Measurements from ENCODE around the gene NEUROG2. TPM values are rescaled to one million over a fixed set of nuclear protein-coding genes. Genes with fewer than 3 reads are reported as not detected.

Gene NEUROG2
- total and polyA plus RNA-seq, 9 of the 15 experiments (the other 6 are each of a cell fraction or from before 2014, with no cell fraction given) = 0.07 TPM; not detected in 7

DNA sequence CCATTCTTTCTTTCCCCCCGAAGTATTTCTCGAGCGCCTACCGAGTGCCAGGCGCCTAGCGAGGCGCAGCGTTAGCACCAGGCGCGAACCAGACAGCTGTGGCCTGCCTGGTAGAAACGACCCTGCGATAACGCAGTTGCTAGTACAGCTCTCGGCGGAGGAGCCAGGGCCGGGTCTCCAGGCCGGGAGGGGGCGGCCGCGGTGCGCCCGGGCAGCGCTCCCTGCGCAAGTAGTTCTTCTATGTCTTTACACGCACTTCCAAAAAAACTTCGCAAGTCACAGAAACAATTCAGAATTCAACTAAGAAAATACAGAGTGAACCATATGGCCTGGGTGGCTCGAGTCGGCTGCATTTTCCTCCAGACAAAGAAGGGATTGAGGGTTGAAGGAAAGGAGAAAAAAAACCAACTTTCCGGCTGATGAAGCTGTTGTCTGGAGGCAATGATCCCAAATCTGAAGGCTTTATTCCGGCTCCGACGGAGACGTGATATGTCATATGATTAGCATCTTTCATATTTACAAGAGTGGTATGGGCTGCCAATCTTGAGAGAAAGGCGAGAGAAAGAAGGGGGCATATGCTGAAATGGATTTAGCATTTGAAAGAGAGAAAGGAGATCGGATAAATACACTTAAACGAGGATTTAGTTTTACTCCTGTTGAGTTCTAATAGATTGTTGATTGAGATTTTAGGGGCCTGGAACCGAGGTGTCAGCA lies 7.2 kb upstream of the NEUROG2 start:
- no peaks in the 10 kb centered on the region for H4K20me1 ChIP-seq (replicated peaks; ENCODE audit: control insufficient read depth, insufficient read depth, low read length)
- CTCF ChIA-PET (ENCODE audit: low intra/inter-chr PET ratio) = interaction anchor here (1.4 to 2.5 kb wide), 4 partner anchors 195 to 460 kb away, joined by 3 to 9 read pairs (median 8); no protein-coding TSS in a partner anchor
- no peaks in the 10 kb centered on the region for H3K9me1 ChIP-seq (ENCODE audit: control insufficient read depth, insufficient read depth, low read length)
- WGBS (ENCODE audit: insufficient coverage, low coverage, missing lambda C conversion rate) = 3% methylated on average over 37 of the region's 37 CpGs
- in situ Hi-C loops (cut with MboI) (loop anchor here (10.0 kb wide), 2 partner anchors 242 to 418 kb away; no protein-coding TSS in a partner anchor), intact Hi-C loops (cut with micrococcal nuclease) (loop anchor here (1.0 to 5.0 kb wide), 6 partner anchors 81 to 446 kb away; no protein-coding TSS in a partner anchor)
- H3K27ac ChIP-seq (ENCODE audit: extremely low read depth, low read depth, low read length) = no peak overlapping the region
- H3K9ac ChIP-seq (ENCODE audit: insufficient read depth in 1 of 2, low read depth in 2 of 2, low read length in 2 of 2) = peak overlapping the region in 1 of 2 experiments; percentile 31; a peak in 1 of 4 replicates
- H3K9me3 ChIP-seq (replicated peaks; ENCODE audit: control insufficient read depth, insufficient read depth, low read depth, low read length) = no peaks in the 10 kb centered on the region
- H3K36me3 ChIP-seq (ENCODE audit: control insufficient read depth, insufficient read depth, low read length) = no peaks in the 10 kb centered on the region
- H3K79me2 ChIP-seq (ENCODE audit: control insufficient read depth, insufficient read depth, low read length) = no peaks in the 10 kb centered on the region
- H3K4me2 ChIP-seq (ENCODE audit: insufficient read depth, low read length) = peak overlapping the region; percentile 84
- ATAC-seq (peak; percentile 89), DNase-seq (ENCODE audit: extremely low read depth in 1 of 4, low spot score in 3 of 4) (peak; percentile 45 to 71 (median 60)), FAIRE-seq (peak; percentile 19)
- peaks cover 31 to 34% of the 10 kb centered on the region in 2 experiments for H3K27me3 ChIP-seq (ENCODE audit: control insufficient read depth in 2 of 2, insufficient read depth in 2 of 2, low read length in 2 of 2)
- H3K4me1 ChIP-seq (replicated peaks in 1 of 2; ENCODE audit: control insufficient read depth in 2 of 2, insufficient read depth in 2 of 2, low read length in 2 of 2) = peaks cover 0 to 12% of the 10 kb centered on the region in 2 experiments; a peak in 3 of 5 replicates
- POLR2A ChIA-PET = no interaction called here
- peak overlapping the region; percentile 35 for H3K4me3 ChIP-seq
- H2AFZ ChIP-seq (ENCODE audit: low read depth, low read length) = peak overlapping the region; percentile 89
- BruUV-seq (replicated peaks) = no TSS peak
- TF ChIP-seq PHB2 (IDR thresholded peaks at IDR 0.05; ENCODE audit: low read depth) (no peak), ZBTB7A (IDR thresholded peaks at IDR 0.05; ENCODE audit: borderline replicate concordance, control insufficient read depth, low read depth, low read length) (peak; percentile 69; the same call in 1 of the 2 replicates), KAT8 (IDR thresholded peaks at IDR 0.05; ENCODE audit: low read depth) (no peak), CXXC5 (CRISPR knock-in tag; IDR thresholded peaks at IDR 0.05) (peak; percentile 70), MAZ (CRISPR knock-in tag; conservative IDR thresholded peaks at IDR 0.05 in 1 of 2, IDR thresholded peaks at IDR 0.05 in 1 of 2) (peak; percentile 9 to 71; a peak in 2 of 4 replicates), FOXK1 (CRISPR knock-in tag; IDR thresholded peaks at IDR 0.05; ENCODE audit: borderline replicate concordance) (no peak), RBM17 (IDR thresholded peaks at IDR 0.05; ENCODE audit: borderline replicate concordance, low read depth, low read length) (no peak), L3MBTL2 (IDR thresholded peaks at IDR 0.05) (peak; percentile 29; the same call in 1 of the 2 replicates)
- TF ChIP-seq, protein P1, sequence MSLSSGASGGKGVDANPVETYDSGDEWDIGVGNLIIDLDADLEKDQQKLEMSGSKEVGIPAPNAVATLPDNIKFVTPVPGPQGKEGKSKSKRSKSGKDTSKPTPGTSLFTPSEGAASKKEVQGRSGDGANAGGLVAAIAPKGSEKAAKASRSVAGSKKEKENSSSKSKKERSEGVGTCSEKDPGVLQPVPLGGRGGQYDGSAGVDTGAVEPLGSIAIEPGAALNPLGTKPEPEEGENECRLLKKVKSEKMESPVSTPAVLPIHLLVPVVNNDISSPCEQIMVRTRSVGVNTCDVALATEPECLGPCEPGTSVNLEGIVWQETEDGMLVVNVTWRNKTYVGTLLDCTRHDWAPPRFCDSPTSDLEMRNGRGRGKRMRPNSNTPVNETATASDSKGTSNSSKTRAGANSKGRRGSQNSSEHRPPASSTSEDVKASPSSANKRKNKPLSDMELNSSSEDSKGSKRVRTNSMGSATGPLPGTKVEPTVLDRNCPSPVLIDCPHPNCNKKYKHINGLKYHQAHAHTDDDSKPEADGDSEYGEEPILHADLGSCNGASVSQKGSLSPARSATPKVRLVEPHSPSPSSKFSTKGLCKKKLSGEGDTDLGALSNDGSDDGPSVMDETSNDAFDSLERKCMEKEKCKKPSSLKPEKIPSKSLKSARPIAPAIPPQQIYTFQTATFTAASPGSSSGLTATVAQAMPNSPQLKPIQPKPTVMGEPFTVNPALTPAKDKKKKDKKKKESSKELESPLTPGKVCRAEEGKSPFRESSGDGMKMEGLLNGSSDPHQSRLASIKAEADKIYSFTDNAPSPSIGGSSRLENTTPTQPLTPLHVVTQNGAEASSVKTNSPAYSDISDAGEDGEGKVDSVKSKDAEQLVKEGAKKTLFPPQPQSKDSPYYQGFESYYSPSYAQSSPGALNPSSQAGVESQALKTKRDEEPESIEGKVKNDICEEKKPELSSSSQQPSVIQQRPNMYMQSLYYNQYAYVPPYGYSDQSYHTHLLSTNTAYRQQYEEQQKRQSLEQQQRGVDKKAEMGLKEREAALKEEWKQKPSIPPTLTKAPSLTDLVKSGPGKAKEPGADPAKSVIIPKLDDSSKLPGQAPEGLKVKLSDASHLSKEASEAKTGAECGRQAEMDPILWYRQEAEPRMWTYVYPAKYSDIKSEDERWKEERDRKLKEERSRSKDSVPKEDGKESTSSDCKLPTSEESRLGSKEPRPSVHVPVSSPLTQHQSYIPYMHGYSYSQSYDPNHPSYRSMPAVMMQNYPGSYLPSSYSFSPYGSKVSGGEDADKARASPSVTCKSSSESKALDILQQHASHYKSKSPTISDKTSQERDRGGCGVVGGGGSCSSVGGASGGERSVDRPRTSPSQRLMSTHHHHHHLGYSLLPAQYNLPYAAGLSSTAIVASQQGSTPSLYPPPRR (CRISPR knock-in tag; IDR thresholded peaks at IDR 0.05; ENCODE audit: borderline replicate concordance) = no peak
- TF ChIP-seq, protein P2, sequence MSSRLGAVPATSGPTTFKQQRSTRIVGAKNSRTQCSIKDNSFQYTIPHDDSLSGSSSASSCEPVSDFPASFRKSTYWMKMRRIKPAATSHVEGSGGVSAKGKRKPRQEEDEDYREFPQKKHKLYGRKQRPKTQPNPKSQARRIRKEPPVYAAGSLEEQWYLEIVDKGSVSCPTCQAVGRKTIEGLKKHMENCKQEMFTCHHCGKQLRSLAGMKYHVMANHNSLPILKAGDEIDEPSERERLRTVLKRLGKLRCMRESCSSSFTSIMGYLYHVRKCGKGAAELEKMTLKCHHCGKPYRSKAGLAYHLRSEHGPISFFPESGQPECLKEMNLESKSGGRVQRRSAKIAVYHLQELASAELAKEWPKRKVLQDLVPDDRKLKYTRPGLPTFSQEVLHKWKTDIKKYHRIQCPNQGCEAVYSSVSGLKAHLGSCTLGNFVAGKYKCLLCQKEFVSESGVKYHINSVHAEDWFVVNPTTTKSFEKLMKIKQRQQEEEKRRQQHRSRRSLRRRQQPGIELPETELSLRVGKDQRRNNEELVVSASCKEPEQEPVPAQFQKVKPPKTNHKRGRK (tag; IDR thresholded peaks at IDR 0.05) = no peak
- TF ChIP-seq, protein P3, sequence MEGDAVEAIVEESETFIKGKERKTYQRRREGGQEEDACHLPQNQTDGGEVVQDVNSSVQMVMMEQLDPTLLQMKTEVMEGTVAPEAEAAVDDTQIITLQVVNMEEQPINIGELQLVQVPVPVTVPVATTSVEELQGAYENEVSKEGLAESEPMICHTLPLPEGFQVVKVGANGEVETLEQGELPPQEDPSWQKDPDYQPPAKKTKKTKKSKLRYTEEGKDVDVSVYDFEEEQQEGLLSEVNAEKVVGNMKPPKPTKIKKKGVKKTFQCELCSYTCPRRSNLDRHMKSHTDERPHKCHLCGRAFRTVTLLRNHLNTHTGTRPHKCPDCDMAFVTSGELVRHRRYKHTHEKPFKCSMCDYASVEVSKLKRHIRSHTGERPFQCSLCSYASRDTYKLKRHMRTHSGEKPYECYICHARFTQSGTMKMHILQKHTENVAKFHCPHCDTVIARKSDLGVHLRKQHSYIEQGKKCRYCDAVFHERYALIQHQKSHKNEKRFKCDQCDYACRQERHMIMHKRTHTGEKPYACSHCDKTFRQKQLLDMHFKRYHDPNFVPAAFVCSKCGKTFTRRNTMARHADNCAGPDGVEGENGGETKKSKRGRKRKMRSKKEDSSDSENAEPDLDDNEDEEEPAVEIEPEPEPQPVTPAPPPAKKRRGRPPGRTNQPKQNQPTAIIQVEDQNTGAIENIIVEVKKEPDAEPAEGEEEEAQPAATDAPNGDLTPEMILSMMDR (IDR thresholded peaks at IDR 0.05 in 2 of 3, conservative IDR thresholded peaks at IDR 0.05 in 1 of 3; ENCODE audit: insufficient read depth in 2 of 3, low read depth in 1 of 3, low read length in 3 of 3) = peak; percentile 39 to 54 (median 48)

Measured in K562 (cell line).